ENCODE measurements around the gene SNX21.

The SNX21 gene

GRCh38 chr20:45813006-45813340 is 20.6 kb upstream of the SNX21 start:
- H3K9ac ChIP-seq (ENCODE audit: low read length) = no peak overlapping the region
- no peaks in the 10 kb centered on the region for H3K27me3 ChIP-seq (ENCODE audit: control insufficient read depth, insufficient read depth, low read length)
- H3K36me3 ChIP-seq (ENCODE audit: control insufficient read depth, insufficient read depth, low read length) = peaks cover 20% of the 10 kb centered on the region
- H3K4me1 ChIP-seq (ENCODE audit: control insufficient read depth, insufficient read depth, low read length) = peaks cover 4% of the 10 kb centered on the region
- peak overlapping the region; percentile 68 for H3K4me3 ChIP-seq (ENCODE audit: low read length)
- no peak overlapping the region for H3K27ac ChIP-seq (ENCODE audit: low read depth, low read length)

- no peak overlapping the region for H3K9ac ChIP-seq (ENCODE audit: low read length)
- H3K36me3 ChIP-seq (ENCODE audit: control insufficient read depth, insufficient read depth, low read length) = peaks cover 19% of the 10 kb centered on the region
- H3K4me3 ChIP-seq (ENCODE audit: low read length) = no peak overlapping the region
- H3K27me3 ChIP-seq (ENCODE audit: control insufficient read depth, insufficient read depth, low read length) = no peaks in the 10 kb centered on the region
- no peak overlapping the region for H3K27ac ChIP-seq (ENCODE audit: low read depth, low read length)
- peaks cover 4% of the 10 kb centered on the region for H3K4me1 ChIP-seq (ENCODE audit: control insufficient read depth, insufficient read depth, low read length)
Observed at GRCh38 chr20:45813489-45813888, 20.1 kb upstream of the SNX21 start.

- Histone ChIP-seq H3K4me1 (ENCODE audit: control insufficient read depth, insufficient read depth, low read length) (peaks cover 4% of the 10 kb centered on the region), H3K27ac (ENCODE audit: low read depth, low read length) (no peak overlapping the region), H3K36me3 (ENCODE audit: control insufficient read depth, insufficient read depth, low read length) (peaks cover 13% of the 10 kb centered on the region), H3K9ac (ENCODE audit: low read length) (no peak overlapping the region), H3K4me3 (ENCODE audit: low read length) (no peak overlapping the region), H3K27me3 (ENCODE audit: control insufficient read depth, insufficient read depth, low read length) (no peaks in the 10 kb centered on the region)
Observed at GRCh38 chr20:45814314-45814713, 19.3 kb upstream of the SNX21 start.

GRCh38 chr20:45816951-45817350 is 16.6 kb upstream of the SNX21 start:
- Histone ChIP-seq H3K9ac (ENCODE audit: low read length) (no peak overlapping the region), H3K4me3 (ENCODE audit: low read length) (no peak overlapping the region), H3K27ac (ENCODE audit: low read depth, low read length) (no peak overlapping the region), H3K36me3 (ENCODE audit: control insufficient read depth, insufficient read depth, low read length) (peaks cover 2% of the 10 kb centered on the region), H3K27me3 (ENCODE audit: control insufficient read depth, insufficient read depth, low read length) (no peaks in the 10 kb centered on the region), H3K4me1 (ENCODE audit: control insufficient read depth, insufficient read depth, low read length) (peaks cover 4% of the 10 kb centered on the region)

GRCh38 chr20:45817376-45818194 is 16.0 kb upstream of the SNX21 start:
- no peak overlapping the region for H3K27ac ChIP-seq (ENCODE audit: low read depth, low read length)
- H3K4me1 ChIP-seq (ENCODE audit: control insufficient read depth, insufficient read depth, low read length) = peaks cover 3% of the 10 kb centered on the region
- H3K27me3 ChIP-seq (ENCODE audit: control insufficient read depth, insufficient read depth, low read length) = no peaks in the 10 kb centered on the region
- peaks cover 2% of the 10 kb centered on the region for H3K36me3 ChIP-seq (ENCODE audit: control insufficient read depth, insufficient read depth, low read length)
- H3K4me3 ChIP-seq (ENCODE audit: low read length) = no peak overlapping the region
- H3K9ac ChIP-seq (ENCODE audit: low read length) = no peak overlapping the region

- H3K4me1 ChIP-seq (ENCODE audit: control insufficient read depth, insufficient read depth, low read length) = no peaks in the 10 kb centered on the region
- no peak overlapping the region for H3K27ac ChIP-seq (ENCODE audit: low read depth, low read length)
- no peak overlapping the region for H3K9ac ChIP-seq (ENCODE audit: low read length)
Observed at GRCh38 chr20:45818239-45818638, 15.4 kb upstream of the SNX21 start.

GRCh38 chr20:45819466-45819865 is 14.1 kb upstream of the SNX21 start:
- peaks cover 2% of the 10 kb centered on the region for H3K36me3 ChIP-seq (ENCODE audit: control insufficient read depth, insufficient read depth, low read length)
- H3K27me3 ChIP-seq (ENCODE audit: control insufficient read depth, insufficient read depth, low read length) = peaks cover 3% of the 10 kb centered on the region
- no peaks in the 10 kb centered on the region for H3K4me1 ChIP-seq (ENCODE audit: control insufficient read depth, insufficient read depth, low read length)
- H3K4me3 ChIP-seq (ENCODE audit: low read length) = no peak overlapping the region
- H3K27ac ChIP-seq (ENCODE audit: low read depth, low read length) = no peak overlapping the region
- no peak overlapping the region for H3K9ac ChIP-seq (ENCODE audit: low read length)

More at GRCh38 chr20:45818239-45818638, 15.4 kb upstream of the SNX21 start:
- Histone ChIP-seq H3K36me3 (ENCODE audit: control insufficient read depth, insufficient read depth, low read length) (peaks cover 2% of the 10 kb centered on the region), H3K4me3 (ENCODE audit: low read length) (no peak overlapping the region), H3K27me3 (ENCODE audit: control insufficient read depth, insufficient read depth, low read length) (peaks cover 2% of the 10 kb centered on the region)

- H3K36me3 ChIP-seq (ENCODE audit: control insufficient read depth, insufficient read depth, low read length) = no peaks in the 10 kb centered on the region
- no peak overlapping the region for H3K27ac ChIP-seq (ENCODE audit: low read depth, low read length)
- H3K4me1 ChIP-seq (ENCODE audit: control insufficient read depth, insufficient read depth, low read length) = peaks cover 11% of the 10 kb centered on the region
- H3K9ac ChIP-seq (ENCODE audit: low read length) = no peak overlapping the region
- no peak overlapping the region for H3K4me3 ChIP-seq (ENCODE audit: low read length)
- H3K27me3 ChIP-seq (ENCODE audit: control insufficient read depth, insufficient read depth, low read length) = peaks cover 3% of the 10 kb centered on the region
Observed at GRCh38 chr20:45821947-45822346, 11.7 kb upstream of the SNX21 start.

GRCh38 chr20:45822857-45823256 is 10.7 kb upstream of the SNX21 start:
- no peak overlapping the region for H3K27ac ChIP-seq (ENCODE audit: low read depth, low read length)
- no peaks in the 10 kb centered on the region for H3K36me3 ChIP-seq (ENCODE audit: control insufficient read depth, insufficient read depth, low read length)
- peaks cover 11% of the 10 kb centered on the region for H3K4me1 ChIP-seq (ENCODE audit: control insufficient read depth, insufficient read depth, low read length)
- H3K4me3 ChIP-seq (ENCODE audit: low read length) = peak overlapping the region; percentile 29
- peaks cover 3% of the 10 kb centered on the region for H3K27me3 ChIP-seq (ENCODE audit: control insufficient read depth, insufficient read depth, low read length)
- no peak overlapping the region for H3K9ac ChIP-seq (ENCODE audit: low read length)

- H3K4me1 ChIP-seq (ENCODE audit: control insufficient read depth, insufficient read depth, low read length) = peaks cover 11% of the 10 kb centered on the region
- no peak overlapping the region for H3K27ac ChIP-seq (ENCODE audit: low read depth, low read length)
- no peak overlapping the region for H3K9ac ChIP-seq (ENCODE audit: low read length)
- peaks cover 3% of the 10 kb centered on the region for H3K27me3 ChIP-seq (ENCODE audit: control insufficient read depth, insufficient read depth, low read length)
- H3K36me3 ChIP-seq (ENCODE audit: control insufficient read depth, insufficient read depth, low read length) = no peaks in the 10 kb centered on the region
- H3K4me3 ChIP-seq (ENCODE audit: low read length) = peak overlapping the region; percentile 29
Observed at GRCh38 chr20:45823949-45824835, 9.4 kb upstream of the SNX21 start.

- no peak overlapping the region for H3K9ac ChIP-seq (ENCODE audit: low read length)
- no peak overlapping the region for H3K27ac ChIP-seq (ENCODE audit: low read depth, low read length)
- no peak overlapping the region for H3K4me3 ChIP-seq (ENCODE audit: low read length)
- H3K36me3 ChIP-seq (ENCODE audit: control insufficient read depth, insufficient read depth, low read length) = no peaks in the 10 kb centered on the region
- peaks cover 11% of the 10 kb centered on the region for H3K4me1 ChIP-seq (ENCODE audit: control insufficient read depth, insufficient read depth, low read length)
- peaks cover 3% of the 10 kb centered on the region for H3K27me3 ChIP-seq (ENCODE audit: control insufficient read depth, insufficient read depth, low read length)
Observed at GRCh38 chr20:45826381-45827019, 7.1 kb upstream of the SNX21 start.

GRCh38 chr20:45827030-45827652 is 6.5 kb upstream of the SNX21 start, which contains the start of gene TNNC2:
Gene TNNC2 (minus strand): TSS chr20:45827312. CDS start chr20:45827248, 64 bp downstream.
- Histone ChIP-seq H3K4me1 (ENCODE audit: control insufficient read depth, insufficient read depth, low read length) (peaks cover 11% of the 10 kb centered on the region), H3K4me3 (ENCODE audit: low read length) (no peak within 1 kb of the TSS), H3K36me3 (ENCODE audit: control insufficient read depth, insufficient read depth, low read length) (no peaks in the 10 kb centered on the region), H3K9ac (ENCODE audit: low read length) (no peak within 1 kb of the TSS), H3K27ac (ENCODE audit: low read depth, low read length) (no peak within 1 kb of the TSS), H3K27me3 (ENCODE audit: control insufficient read depth, insufficient read depth, low read length) (peaks cover 3% of the 10 kb centered on the region)

Data from rectal smooth muscle tissue (tissue), 1 donor.